HG02571 (cell line): ENCODE data around the gene CEP41.
"Not testable (repeated sequence)": the region's sequence is repeated elsewhere in the genome, so short reads cannot be mapped to it uniquely, and the experiment has no call there.

Experiments used
- ATAC-seq: cut with Tn5 transposase; IDR thresholded peaks from one replicate; pipeline ENCODE4 v1.9.1; 2021; ENCODE audit warnings: mild to moderate bottlenecking, moderate library complexity; ENCODE audit not compliant: unreplicated experiment

The CEP41 gene

GRCh38 chr7:130393101-130393561, 47.7 kb downstream of the CEP41 start:
- ATAC-seq = no peak

- no peak for ATAC-seq
Observed at GRCh38 chr7:130390486-130390885, 50.3 kb downstream of the CEP41 start.

GRCh38 chr7:130388671-130389070, 52.1 kb downstream of the CEP41 start:
- ATAC-seq = no peak

GRCh38 chr7:130387628-130388403, 53.0 kb downstream of the CEP41 start:
- no peak for ATAC-seq

GRCh38 chr7:130387306-130387627, 53.5 kb downstream of the CEP41 start:
- no peak for ATAC-seq

GRCh38 chr7:130386876-130387275, 53.9 kb downstream of the CEP41 start:
- no peak for ATAC-seq

GRCh38 chr7:130385600-130386066, 55.2 kb downstream of the CEP41 start:
- ATAC-seq = no peak

- no peak for ATAC-seq
Observed at GRCh38 chr7:130384841-130385599, 55.8 kb downstream of the CEP41 start.

- no peak for ATAC-seq
Observed at GRCh38 chr7:130384371-130384801, 56.4 kb downstream of the CEP41 start.

- ATAC-seq = no peak
Observed at GRCh38 chr7:130383187-130383980, 57.4 kb downstream of the CEP41 start.

- no peak for ATAC-seq
Observed at GRCh38 chr7:130381468-130382312, 59.1 kb downstream of the CEP41 start.

GRCh38 chr7:130380861-130381455, 59.9 kb downstream of the CEP41 start:
- ATAC-seq = no peak

- no peak for ATAC-seq
Observed at GRCh38 chr7:130379921-130380860, 60.6 kb downstream of the CEP41 start, which contains the start of gene CPA1. Gene CPA1 (plus strand): TSS chr7:130380494. CDS start chr7:130380521, 27 bp downstream.

- ATAC-seq = no peak
Observed at GRCh38 chr7:130379532-130379920, 61.3 kb downstream of the CEP41 start.

GRCh38 chr7:130379019-130379418, 61.8 kb downstream of the CEP41 start:
- no peak for ATAC-seq

- no peak for ATAC-seq
Observed at GRCh38 chr7:130377178-130377577, 63.6 kb downstream of the CEP41 start.

- ATAC-seq = not testable (repeated sequence)
Observed at GRCh38 chr7:130376461-130376860, 64.4 kb downstream of the CEP41 start.

- ATAC-seq = no peak
Observed at GRCh38 chr7:130374507-130374906, 66.3 kb downstream of the CEP41 start.
